Inferior parietal cortex (tissue), 1 donor: ENCODE measurements around the gene KCNJ10.
"Not testable (repeated sequence)": the region's sequence is repeated elsewhere in the genome, so short reads cannot be mapped to it uniquely, and the experiment has no call there.

Experiments used
- DNase-seq: peaks from one replicate; pipeline ENCODE4 v3.0.0-alpha.2; 2016; ENCODE audit errors: extremely low spot score

KCNJ10 gene

DNA sequence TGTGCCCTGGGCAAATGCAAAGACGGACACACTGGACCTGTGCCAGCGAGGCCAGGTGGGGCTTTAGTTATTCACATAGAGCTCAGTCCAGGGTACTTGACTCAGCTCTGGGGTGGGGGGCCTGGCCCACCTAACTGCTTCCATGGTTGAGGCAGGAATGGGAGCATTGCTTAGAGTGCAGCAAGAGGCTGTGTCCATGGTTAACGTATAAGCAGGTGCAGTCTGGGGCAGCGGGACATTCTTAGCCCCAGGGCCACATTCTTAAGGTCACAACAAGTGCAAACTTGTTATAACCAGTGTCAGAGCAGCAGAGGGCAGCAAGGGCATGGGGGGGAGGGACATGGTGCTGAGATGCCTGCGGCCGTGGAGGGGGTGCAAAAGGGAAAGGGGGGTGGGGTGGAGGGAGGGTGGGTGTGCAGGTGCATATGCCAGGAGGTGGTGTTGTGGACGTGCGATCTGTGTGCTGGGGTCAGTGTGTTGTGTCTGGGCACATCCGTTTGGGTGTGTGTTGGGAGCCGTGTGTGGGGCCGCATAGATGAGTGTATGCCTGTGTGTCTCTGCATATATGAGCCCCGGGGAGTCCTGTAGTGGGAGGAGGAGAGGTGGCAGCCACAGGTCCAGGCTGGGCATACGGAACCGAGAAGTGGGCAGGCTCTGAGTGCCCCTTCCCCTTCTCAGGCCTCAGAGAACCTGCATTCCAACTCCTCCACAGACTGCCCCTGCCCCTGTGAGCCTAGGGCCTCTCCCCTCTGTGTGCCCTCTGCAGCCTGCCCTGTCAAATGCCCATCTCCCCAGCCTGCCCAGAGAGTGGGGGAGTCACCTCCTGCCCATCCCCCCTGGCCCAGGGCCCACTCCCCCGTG is 8.4 kb downstream of the KCNJ10 start:
- DNase-seq, result no peak

DNA sequence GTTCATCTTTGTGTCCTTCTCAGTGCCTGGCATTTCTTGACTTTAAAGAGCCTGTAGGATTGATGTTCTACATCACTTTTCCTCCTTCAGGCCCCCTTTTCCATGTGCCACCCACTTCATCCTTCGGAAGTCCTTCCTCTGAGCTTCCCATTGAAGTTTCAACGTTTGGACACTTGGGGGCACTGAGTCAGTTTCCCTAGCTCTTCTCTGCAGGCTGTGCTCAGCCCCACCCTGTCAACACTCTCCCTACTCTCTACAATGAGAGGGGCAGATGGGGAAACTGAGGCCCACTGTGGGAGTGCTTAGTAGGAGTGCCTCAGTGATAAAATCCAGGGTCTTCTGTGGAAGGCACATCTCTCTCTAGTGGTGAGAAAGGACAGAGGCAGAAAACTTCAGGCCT is 11.9 kb downstream of the KCNJ10 start:
- DNase-seq, result no peak

DNA sequence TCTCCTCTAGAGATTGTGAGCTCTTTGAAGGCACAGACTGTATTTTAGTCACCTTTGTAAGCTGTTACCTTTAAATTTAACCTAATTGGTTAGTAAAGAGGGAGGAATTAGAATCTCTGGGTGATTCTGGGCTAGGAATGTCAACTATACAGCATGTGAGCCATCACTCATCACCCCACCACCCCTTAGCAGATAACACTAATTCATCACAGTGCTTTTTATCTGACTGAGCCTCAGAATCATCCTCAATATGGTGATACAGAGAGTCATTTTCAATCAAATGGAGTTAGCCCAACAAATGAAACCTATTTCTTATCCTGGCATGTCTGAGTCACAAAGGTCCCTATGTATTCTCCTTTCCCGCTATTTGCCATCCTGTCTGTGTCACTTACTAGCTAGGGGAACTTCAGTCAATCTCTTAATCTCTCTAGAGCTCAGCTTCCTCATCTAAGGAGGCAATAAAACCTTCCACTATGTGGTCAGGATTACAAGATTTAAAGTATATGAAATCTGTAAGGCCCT is 13.3 kb downstream of the KCNJ10 start:
- no peak for DNase-seq

DNA sequence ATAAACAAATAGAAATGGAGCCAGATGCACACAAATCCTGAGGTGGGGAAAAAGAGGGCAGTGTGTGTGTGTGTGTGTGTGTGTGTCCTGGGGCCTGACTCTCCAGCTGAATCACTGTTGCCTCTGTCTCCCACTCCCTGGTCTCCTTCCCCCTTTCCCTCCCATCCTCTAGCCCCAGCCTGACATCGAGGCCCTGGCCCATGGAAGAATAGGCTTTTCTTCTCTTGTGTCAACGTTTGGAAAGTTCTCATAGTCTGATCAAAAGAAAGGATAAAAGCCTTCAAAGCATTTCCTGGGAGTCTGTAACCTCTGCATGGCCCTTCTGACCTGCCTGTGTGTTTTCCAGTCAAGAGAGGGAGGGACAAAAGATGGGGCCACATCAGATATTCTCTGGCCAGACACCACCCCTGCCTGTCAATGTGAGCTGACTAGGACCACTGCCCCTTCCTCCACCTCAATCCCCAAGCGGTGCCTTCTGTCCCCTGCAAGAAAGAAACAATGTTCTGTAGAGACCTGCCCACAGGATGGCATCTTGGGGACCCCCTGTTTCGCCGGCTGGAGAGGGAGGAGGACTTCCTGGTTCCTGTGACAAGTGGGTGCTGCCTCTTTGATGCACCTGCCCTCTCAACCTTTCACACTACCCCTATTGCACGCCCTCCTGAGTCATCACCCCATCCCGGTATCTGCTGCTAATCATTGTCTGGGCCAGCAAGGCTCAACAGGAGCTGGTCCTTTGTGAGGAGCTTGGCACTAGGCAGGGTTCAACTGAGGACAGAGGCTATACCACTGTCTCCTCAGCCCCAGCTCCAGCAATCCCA is 16.2 kb downstream of the KCNJ10 start:
- no peak for DNase-seq

DNA sequence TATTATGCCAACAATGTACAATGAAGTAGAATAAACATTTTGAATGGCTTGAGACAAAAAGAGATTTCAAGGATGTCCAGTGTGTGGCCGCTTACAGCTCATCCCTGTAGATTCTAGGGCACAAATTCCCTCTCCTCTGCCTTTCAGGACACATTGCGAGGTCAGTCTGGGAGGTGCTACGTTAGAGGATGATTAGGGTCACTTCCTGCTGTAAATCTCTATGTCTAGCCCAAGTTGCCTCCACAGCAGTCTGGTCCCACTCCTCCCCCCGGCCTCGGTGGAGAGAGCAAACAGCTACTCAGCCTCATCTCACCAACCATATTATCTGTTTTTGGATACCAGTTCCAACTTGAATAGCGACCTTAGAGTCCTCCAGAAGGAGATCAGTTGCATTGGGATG is 17.0 kb downstream of the KCNJ10 start:
- DNase-seq, result no peak

DNA sequence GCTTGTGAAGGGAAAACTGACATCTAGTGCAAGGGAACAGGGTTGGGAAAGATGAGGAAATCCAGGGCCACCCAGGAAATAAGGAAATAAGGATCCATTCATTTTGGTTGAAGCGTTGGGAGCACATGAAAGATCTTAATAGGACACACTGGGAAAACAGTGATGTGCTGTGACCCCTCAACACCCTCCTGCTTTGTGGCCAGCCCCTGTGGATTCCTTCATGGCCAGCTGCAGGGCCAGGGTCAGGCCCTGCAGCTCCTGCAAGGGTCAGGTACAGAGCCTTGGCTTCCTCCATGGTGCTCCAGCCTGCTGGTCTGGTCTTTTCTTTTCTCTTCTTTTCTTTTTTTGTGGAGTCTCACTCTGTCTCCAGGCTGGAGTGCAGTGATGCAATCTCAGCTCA is 19.3 kb downstream of the KCNJ10 start:
- DNase-seq, result no peak

DNA sequence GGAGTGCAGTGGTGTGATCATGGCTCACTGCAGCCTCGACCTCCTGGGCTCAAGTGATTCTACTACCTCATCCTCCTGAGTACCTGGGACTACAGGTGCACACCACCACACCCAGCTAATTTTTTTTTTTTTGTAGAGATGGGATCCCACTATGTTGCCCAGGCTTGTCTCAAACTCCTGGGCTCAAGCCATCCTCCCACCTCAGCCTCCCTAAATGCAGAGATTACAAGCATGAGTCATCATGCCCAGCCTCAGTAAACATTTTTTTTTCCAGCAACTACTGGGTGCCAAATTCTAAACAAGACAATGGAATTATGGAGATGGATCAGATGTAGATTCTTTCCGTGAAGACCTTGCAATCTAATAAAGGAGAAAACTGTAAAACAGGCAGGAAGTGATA is 19.8 kb downstream of the KCNJ10 start:
- not testable (repeated sequence) for DNase-seq

DNA sequence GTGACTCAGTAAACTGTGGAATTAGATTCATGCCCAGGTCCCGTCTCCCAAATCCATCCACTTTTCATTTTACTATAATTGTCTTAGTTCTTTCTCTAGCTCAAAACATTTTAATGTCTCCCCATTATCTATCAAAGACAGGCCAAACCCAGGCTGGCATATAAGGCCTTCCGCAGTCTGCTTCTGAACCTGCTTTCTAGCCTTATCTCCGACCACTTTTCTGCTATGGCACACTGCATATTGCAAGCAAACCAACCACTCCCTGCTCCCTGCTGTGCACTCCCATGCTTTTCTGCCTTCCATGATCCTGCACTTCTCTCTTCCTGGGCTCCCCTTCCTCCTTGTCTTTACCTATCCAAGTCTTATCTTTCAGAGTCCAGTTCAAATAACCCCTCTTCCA is 20.9 kb downstream of the KCNJ10 start:
- DNase-seq, result no peak

DNA sequence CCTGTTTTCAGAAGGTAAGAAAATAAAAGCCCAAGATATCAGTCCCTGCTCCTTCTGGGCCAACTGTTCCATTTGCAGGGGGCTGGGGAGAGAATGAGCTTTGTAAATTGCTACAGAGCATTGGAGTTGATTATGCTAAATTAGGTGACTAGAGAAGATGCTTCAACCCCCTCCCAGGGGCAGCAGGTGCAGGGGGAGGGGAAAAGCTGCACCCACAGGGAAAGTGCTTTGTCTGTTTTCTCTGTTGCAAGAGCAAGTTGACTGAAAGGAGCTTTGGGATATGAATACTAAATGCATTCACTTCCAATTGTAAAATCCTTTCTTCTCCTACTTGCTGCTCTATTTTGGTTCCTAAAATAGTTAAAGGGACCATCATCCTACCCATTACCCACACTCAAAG is 21.6 kb downstream of the KCNJ10 start:
- no peak for DNase-seq

DNA sequence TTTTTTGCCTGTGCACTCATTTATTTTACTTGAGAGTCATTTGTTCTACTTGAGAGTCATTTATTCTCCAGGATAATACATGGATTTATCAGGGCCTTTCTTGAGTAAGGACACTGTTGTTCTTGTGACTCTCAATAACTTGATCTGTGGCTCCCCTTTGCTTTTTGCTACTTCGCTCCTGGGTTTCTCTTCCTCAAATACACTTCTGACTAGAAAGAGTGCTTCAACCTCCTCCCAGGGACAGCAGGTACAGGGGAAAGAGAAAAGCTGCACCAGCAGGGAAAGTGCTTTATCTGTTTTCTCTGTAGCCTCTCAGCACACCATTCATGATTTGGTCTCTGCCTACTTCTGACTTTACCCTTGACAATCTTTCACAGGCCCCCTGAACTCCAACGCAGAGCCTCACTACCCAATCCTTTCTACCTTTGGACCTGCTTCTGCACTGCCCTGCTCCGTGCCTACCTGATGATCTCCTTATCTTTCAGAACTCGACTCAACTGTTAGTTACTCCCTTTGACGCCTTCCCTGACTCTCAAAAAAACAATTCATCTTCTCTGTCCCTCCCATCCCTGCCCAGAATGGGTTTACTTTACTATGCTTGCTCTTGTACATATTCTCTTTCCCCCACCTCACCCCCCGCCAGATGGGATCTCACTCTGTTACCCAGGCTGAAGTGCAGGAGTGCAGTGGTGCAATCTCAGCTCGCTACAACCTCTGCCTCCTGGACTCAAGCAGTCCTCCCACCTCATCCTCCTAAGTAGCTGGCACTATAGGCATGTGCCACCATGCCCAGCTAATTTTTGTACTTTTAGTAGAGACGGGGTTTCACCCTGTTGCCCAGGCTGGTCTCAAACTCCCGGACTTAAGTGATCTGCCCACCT is 22.6 kb downstream of the KCNJ10 start:
- DNase-seq, result no peak

DNA sequence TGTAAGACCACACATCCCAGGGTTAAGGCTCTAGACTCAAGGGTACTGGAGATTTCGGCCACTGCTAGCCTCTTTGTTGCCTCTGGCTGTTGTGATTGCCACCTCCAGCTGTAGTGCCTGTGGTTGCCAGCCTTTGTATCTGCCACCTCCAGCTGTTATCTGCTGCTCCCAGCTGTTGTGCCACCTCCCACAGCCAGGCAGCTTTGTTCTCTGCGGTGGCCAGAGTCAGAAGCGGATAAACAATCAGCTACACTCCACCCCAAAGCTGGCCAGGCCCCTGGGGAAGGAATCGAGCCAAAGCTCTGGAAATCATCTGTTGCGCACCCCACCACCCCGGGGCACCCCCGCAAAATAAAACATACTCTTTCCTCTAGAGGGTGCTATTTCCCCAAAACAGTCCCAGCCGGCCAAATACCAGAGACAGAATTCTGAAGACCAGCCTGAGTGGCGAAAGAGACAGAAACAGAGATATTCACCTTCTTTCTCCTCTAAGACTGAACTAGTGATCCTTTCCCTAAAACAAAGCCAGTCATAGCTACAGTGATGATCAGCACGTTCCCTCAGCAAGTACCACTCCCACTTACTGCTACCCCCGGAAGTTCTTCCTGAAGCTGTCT is 23.4 kb downstream of the KCNJ10 start:
- DNase-seq, result peak; percentile 94

DNA sequence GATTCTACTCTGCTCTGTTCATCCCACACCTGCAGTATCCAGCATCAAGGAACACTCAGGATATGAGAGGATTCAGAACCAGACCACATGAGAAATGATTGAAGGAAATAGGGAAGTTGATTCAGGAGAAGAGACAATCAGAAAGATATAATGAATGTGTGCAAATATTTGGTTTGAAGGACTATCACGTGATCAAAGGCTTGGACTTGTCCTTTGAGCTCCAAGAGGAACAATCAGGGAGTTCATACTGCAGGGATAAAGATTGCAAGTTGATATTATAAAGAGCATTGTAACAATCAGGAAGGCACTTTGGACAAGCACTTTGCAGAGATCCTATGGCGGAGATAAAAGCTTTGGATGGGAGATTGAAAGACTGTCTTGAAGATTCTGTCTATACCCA is 24.3 kb downstream of the KCNJ10 start:
- no peak for DNase-seq

DNA sequence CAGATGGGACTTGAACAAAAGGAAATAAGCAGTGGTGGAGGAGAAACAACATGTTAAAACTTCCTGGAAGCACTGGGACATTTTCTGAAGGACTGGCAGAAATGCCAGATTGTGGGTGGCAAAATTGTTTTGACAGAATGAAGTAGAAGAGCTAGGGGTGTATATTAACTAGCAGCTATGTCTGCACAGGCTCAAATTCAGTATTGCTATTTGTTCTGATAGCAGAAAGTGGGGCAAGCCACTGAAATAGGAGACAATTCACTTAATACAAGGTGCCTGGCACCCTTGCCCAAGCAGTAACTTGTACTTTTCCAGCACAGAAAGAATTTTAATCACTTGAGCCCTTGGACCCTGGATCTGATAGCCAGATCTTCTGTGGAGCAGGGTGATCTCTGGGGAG is 26.4 kb downstream of the KCNJ10 start:
- DNase-seq, result no peak

DNA sequence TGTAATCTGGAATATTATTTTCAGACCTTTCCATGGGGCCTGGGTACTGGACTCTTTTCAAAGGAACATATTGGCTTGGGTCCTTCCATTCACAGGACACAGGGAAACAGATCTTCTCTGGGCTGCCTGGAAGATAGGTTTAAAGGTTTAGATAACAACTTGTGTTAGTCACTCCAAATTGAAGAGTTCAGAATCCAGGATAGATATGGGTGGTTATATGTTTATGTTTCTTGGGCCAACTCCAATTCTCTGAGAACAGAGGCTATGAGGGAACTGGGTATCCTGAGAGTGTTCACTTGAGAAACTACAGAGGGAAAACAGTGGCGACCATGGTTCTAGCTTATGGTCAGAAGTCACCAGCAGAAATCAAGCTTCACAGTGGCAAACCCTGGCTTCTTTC is 29.5 kb downstream of the KCNJ10 start:
- no peak for DNase-seq

DNA sequence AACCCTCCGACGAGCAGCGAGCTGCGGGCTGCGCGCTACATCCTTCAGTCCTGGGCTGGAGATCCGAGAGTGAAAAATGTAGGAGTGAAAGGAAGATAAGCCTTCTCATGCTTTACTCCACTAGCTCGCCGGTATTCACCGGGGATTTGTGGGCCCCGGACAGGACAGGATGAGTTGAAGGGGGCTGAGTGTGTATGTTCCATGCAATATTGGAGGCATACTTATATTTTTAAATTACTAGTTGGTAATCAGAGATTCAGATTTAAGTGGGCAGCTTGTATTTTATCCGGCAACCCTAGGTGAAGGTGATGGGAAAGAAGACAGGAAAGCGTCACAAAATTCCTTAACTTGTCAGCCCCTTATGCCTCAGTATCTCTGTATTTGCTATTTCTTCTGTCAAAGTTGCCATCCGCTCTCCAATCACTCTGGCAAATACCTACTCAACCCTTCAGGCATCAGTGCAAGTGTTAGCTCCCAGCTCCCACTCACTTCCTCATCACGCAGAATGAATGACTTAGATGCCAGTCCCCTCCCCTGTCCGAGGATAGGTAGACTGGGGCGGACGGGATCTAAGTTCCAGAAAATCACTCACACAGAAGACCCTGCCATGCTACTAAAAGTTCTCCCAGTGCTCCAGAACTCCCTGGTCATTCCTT is 37.7 kb downstream of the KCNJ10 start:
- DNase-seq, result no peak

DNA sequence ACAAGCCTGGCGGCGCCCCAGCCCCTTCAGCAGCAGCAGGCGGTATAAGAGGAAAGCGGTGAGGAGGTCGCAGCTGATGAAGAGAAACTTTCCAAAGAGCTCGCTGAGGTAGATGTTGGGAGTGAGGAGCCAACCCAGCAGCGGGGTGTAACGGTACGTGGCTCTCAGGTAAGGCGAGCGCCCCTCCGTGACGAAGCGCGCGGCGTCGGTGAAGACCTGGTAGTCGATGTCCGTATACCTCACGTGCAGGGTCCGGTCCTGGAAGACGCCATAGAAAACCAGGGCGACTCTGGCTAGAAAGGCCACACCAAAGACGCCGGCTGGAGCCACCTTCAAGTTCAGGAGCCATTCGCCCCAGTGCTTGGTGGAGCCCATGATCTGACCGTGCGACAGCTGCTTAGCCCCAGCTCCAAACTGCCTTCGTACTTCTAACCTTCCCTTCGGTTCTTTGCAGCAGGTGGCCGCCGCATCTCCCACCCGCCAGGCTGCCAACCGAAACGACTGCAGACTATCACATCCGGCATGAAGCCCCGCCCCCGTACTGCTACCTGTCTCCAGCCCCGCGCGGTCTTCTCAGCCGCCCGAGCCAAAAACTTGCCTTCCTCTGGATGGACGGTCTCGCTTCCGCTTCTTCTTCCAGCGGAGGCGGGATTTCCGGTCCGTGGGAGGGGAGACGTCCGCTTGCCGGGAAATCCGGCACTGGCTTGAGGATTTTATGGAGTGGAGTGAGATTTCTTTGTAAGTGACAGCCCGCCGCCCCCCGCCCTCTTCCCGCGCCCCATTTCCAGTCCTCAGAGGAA is 38.4 kb downstream of the KCNJ10 start, which contains the start of gene PIGM:
Gene PIGM (minus strand): TSS at position 626 of the 800 bp plus-strand sequence. CDS start 251 bp downstream, at position 375.
- DNase-seq, result peak; percentile 96

DNA sequence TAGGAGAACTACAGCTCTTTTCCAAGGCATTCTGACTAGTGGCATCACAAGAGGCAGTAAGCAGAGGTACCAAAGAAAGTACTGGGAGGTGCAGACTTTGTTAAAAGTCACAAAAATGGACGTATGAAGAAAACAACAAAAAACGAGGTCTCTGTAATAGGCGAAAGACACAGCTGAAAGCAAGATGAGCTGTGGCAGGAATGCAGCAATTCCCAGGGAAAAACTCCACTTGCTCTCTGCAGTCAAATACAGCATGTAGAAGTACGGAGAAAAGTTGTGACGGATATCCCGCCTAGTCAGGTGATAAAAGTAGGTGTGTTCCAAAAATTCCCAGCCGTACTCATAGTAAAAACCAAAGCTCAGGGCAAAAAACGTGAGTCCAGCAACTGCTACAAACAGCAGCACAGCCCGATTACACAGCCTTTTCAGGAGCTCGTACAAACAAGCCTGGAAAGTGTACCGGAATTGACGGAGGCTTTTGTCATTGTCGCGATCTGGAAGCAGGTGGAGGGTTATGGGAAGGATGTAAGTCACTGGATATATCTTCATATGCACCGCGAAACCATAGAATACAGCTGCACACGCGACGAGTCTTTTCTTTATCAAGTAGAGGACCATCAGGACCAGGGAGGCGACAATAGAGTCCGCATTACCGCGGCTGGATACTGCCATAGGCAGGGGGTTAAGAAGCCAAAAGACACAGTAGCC is 39.1 kb downstream of the KCNJ10 start:
- no peak for DNase-seq

DNA sequence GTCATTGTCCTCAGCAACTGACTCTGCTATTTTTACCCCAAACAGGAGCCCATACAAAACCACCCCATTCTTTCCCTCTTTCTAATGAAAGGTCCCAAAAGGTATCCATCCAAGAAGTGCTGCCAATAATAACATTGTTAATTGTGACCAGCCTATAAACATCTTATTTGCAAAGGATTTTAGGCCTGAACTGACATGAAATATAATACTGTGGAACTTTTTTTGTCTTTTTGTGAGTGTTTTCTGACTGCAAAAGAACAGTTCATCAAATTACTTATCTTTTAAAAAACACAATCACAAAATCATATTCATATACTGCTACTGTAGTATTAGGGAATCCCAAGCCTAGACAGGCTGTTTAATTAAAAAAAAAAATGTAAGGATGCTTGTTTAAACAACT is 41.5 kb downstream of the KCNJ10 start:
- DNase-seq, result no peak

DNA sequence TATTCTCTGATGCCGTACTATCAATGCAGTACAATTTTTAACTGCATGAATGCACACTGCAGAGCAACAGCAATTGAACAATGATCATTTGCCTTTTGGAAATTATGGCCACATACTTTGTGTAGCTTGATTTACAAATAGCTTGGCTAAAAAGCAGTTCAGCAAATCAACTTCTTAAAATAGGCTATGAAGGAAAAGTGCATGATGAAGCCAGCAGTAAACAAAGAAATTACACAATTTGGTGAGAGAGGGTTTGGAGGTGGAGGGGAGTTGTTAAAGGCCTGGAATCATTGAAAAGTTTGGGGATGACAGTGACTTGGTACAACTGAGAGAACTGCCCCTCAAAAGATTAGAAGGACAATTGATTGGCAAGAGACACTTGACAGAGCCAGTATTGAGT is 44.6 kb downstream of the KCNJ10 start:
- DNase-seq, result no peak
